Right kidney (tissue), 9 donors: ENCODE measurements around the gene SAXO1.
"Not testable (repeated sequence)": the region's sequence is repeated elsewhere in the genome, so short reads cannot be mapped to it uniquely, and the experiment has no call there.

Experiments
- DNase-seq: peaks from one replicate; pipeline ENCODE4 v3.0.0-alpha.2; 2016
- long read RNA-seq, 8 donors: transcript quantifications; one replicate each; lab custom pipeline, GENCODE V29; 2026

Gene SAXO1
- long read RNA-seq, donor 1, result 0 reads
- long read RNA-seq, donor 2, result 0 reads
- long read RNA-seq, donor 3, result 0 reads
- long read RNA-seq, donor 4, result 0 reads
- long read RNA-seq, donor 5, result 0 reads
- long read RNA-seq, donor 6, result 0 reads
- long read RNA-seq, donor 7, partial matches to known transcripts, result 11 of 11 reads
- long read RNA-seq, donor 7, other reads (novel, unspliced or antisense), result 0 of 11 reads
- long read RNA-seq, donor 8, result 0 reads

DNA sequence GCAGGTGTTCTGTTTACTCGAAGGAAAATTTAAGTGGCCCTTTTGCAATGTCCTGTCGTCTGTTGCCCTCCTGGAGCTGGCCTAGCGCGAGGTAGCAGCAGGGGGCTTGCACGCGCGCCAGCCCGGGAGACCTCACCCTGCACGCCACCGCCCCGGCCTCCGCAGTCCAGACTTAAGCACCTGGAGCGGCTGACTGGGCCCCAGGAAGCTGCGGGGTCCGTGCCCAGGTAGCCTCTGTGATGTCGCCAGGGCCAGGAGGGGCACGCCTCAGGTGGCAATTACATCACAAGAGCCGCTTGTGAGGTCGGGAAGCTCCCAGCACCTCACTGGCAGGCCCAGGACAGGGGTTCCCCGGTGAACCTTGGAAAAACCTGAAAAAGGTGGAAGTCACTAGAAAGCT, at the start of gene SAXO1:
Gene SAXO1 (minus strand): TSS at position 195 of the 400 bp plus-strand sequence. CDS start 301 bp downstream, outside the sequence.
- DNase-seq, result no peak

DNA sequence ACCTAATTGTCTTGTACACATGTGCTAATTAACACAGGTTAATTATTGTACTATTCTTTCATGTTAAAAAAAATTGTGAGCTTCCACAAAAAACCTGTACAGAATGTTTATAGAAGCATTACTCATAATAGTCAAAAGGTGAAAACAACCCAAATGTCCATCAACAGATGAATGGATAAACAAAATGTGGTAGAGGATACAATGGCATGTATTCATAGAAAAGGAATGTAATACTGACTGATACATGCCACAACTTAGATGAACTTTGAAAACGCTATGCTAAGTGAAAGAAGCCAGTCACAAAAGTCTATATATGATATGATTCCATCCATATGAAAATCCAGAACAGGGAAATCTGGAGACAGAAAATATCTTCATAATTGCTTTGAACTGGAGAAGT, 41.8 kb upstream of the SAXO1 start:
- no peak for DNase-seq

DNA sequence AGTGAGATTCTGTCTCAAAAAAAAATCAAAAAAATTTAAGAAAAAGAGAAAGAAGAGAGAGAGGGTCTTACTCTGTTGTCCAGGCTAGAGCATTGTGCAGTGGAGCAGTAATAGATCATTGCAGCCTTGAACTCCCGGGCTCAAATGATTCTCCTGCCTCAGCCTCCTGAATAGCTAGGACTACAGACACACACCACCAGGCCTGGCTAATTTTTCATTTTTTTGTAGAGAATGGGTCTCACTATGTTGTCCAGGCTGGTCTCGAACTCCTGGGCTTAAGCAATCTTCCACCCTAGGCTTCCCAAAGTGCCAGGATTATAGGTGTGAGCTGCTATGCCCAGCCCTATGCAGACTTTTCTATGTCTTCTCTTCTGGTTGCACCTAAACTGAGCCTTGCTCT, 41.2 kb upstream of the SAXO1 start:
- no peak for DNase-seq

DNA sequence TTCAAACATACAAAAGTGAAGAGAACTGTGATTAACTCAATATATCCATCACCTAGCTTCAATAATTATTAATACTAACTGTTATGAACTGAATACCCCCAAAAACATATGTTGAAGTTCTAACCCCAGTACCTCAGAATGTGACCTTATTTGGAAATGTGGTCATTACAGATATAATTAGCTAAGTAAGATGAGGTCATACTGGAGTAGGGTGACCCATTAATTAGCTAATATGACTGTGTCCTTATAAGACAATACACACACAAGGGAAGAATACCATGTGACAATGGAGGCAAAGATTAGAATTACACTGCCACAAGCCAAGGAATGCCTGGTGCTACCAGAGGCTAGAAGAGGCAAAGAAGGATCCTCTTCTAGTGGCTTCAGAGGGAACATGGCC, 24.0 kb upstream of the SAXO1 start:
- no peak for DNase-seq

DNA sequence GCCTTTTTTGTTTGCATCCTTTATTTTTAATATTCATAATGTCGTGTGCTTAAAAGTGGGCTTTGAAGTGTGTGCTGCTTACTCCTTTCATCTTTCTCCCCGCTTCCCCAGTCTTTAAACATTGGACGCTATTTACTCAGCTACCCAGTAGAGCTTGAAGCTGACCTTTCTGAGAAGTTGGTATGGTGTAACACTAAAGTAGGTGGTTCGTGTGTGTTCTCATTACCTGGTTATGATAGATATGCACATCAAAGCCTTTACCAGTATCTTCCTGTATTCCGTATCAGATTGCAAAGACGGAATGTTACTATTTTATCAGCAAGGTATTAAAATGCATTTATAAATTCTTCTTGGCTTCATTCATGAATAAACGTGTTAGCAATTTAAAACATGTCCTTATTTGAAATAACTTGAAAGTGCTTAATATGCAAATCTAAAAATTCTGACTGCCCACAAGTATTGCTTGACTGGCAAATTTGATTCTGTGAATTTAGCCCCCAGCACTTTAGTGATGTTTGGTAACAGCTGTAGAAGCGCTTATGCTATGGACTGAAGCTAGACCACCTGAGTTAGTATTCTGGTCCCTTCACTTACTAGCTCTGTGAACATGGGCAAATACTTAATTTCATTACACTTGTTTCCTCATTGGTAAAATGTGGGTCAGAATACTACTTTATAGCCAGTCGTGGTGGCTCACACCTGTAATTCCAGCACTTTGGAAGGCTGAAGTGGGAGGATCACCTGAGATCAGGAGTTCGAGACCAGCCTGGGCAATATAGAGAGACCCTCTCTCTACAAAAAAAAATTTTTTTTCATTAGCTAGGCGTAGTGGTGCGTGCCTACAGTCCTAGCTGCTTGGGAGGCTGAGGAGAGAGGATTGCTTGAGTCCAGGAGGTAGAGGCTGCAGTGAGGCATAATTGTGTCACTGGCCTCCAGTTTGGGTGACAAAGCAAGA, 17.9 kb upstream of the SAXO1 start:
- DNase-seq, result no peak

GRCh38 chr9:19049917-19050636, 17.1 kb upstream of the SAXO1 start:
- DNase-seq, result peak; percentile 61

GRCh38 chr9:19048966-19049916, 16.2 kb upstream of the SAXO1 start, which contains the start of gene RRAGA:
TSS of gene RRAGA (plus strand) at chr9:19049427. CDS start at chr9:19049660, 233 bp downstream.
- peak; percentile 96 for DNase-seq

DNA sequence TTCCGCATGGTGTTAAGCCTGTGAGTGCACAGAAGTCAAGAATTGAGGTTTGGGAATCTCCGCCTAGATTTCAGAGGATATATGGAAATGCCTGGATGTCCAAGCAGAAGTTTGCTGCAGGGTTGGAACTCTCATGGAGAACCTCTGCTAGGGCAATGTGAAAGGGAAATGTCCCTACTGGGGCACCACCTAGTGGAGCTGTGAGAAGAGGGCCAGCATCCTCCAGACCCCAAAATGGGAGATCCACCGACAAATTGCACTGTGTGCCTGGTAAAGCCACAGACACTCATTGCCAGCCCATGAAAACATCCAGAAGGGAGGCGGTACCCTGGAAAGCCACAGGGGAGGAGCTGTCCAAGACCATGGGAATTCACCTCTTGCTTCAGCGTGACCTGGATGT, 3.6 kb upstream of the SAXO1 start:
- DNase-seq, result no peak

- peak; percentile 28 for DNase-seq
Measured at GRCh38 chr9:19032406-19032805, 603 bp downstream of the SAXO1 start.

- DNase-seq, result no peak
Measured at GRCh38 chr9:19030899-19031298, 2.1 kb downstream of the SAXO1 start.

- peak; percentile 41 for DNase-seq
Measured at GRCh38 chr9:19028835-19029451, 4.1 kb downstream of the SAXO1 start.

- no peak for DNase-seq
Measured at GRCh38 chr9:19027825-19028224, 5.2 kb downstream of the SAXO1 start.

DNA sequence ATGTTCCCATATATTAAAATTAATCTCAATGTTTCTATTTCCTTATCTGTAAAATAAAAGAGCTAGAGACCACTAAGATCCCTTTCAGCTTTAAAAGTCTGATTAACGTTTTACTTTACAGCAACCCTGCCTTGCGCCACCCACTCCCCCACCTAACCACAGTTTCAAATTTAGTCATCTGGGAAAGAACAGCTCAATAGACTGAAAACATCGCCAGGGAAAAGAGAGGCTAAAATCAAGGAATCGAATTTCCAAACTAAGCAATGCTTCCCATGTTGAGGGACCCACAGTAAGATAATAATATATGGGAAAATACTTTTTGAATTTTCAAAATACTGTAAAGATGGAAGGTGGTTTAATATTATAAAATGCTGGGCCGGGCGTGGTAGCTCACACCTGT, 6.6 kb downstream of the SAXO1 start:
- no peak for DNase-seq

GRCh38 chr9:19023078-19023477, 9.9 kb downstream of the SAXO1 start:
- DNase-seq, result no peak

DNA sequence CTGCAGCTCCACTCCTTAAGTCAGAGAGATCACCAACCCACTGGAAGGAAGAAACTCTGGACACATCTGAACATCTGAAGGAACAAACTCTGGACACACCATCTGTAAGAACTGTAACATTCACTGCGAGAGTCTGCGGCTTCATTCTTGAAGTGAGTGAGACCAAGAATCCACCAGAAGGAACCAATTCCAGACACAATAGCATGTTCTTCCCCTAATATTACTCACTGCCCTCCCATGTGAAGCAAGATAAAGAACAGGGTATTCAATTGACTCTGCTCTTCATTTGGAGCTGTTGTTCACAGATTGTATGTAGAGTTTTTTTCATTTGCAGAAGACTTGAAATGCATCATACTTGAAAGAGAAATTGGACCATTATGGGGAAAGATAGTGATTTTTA, 10.8 kb downstream of the SAXO1 start:
- no peak for DNase-seq

DNA sequence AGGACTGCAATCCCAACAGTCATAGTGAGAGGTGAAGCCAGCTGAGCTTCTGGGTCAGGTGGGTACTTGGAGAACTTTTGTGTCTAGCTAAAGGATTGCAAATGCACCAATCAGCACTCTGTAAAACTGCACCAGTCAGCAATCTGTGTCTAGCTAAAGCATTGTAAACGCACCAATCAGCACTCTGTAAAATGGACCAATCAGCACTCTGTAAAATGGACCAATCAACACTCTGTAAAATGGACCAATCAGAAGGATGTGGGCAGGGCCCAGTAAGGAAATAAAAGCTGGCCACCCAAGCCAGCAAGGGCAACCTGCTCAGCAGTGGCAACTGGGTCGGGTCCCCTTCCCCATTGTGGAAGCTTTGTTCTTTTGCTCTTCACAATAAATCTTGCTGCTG, 11.4 kb downstream of the SAXO1 start:
- not testable (repeated sequence) for DNase-seq

GRCh38 chr9:19020886-19021455, 12.0 kb downstream of the SAXO1 start:
- no peak for DNase-seq

DNA sequence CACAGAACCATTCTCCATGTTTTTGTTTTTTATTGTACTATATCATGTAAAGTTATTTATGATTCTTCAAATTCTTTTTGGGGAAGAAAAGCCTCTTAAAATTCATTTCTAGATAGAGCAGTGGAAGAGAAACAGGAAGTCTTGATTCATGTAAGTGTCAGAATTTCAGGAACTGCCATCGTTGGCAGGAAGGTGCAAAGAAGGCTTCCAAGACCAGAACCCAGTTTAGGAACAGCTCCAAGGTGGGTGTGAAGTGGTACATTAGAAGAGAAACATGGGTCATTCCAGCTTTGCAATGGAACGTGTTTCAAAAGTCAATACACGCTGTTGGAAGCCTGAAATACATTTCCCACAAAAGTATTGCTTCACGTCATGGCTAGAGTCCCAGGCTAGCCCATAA, 14.8 kb downstream of the SAXO1 start:
- no peak for DNase-seq

GRCh38 chr9:19009391-19009965, 23.5 kb downstream of the SAXO1 start:
- no peak for DNase-seq

DNA sequence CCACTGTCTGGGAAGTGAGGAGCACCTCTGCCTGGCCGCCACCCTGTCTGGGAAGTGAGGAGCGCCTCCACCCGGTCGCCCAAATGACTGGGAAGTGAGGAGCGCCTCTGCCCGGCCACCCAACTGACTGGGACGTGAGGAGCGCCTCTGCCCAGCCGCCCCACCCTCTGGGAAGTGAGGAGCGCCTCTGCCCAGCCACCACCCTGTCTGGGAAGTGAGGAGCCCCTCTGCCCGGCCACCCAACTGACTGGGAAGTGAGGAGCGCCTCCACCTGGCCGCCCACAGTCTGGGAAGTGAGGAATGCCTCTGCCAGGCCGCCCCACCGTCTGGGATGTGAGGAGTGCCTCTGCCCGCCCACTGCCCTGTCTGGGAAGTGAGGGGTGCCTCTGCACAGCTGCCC, 32.9 kb downstream of the SAXO1 start:
- DNase-seq, result no peak
